Tibial nerve (tissue), 4 donors: ENCODE results near the gene CDC25A. TPM values are rescaled to one million over a fixed set of nuclear protein-coding genes. Genes with fewer than 3 reads are reported as not detected.
"Not testable (repeated sequence)": the region's sequence is repeated elsewhere in the genome, so short reads cannot be mapped to it uniquely, and the experiment has no call there.

Source experiments
- DNase-seq, 2 donors: peaks; one replicate each; pipeline ENCODE4 v3.0.0-alpha.2; 2019; ENCODE audit warnings: low spot score in 2 of 2
- H3K27ac ChIP-seq, 4 donors: fragments of 200-600 bp; sonication (generic) in 3 of 4; one replicate each; pipeline ENCODE4 v1.5.1; 2017 to 2019; ENCODE audit warnings: mild to moderate bottlenecking in 1 of 4
- H3K27me3 ChIP-seq, 2 donors: fragments of 200-600 bp; sonication (generic) in 1 of 2; one replicate each; pipeline versions ENCODE4 v1.5.1 to v1.6.0; 2017 to 2019
- H3K36me3 ChIP-seq, 3 donors: fragments of 200-600 bp; sonication (generic); one replicate each; pipeline ENCODE4 v1.5.1; 2018 to 2019
- H3K4me1 ChIP-seq, 4 donors: fragments of 200-600 bp; sonication (generic) in 3 of 4; one replicate each; pipeline ENCODE4 v1.5.1; 2017 to 2019
- H3K4me3 ChIP-seq, 4 donors: fragments of 200-600 bp; sonication (generic) in 3 of 4; one replicate each; pipeline ENCODE4 v1.5.1; 2017 to 2019; ENCODE audit warnings: mild to moderate bottlenecking in 1 of 4, moderate library complexity in 1 of 4
- H3K9me3 ChIP-seq, 4 donors: fragments of 200-600 bp; sonication (generic) in 3 of 4; one replicate each; pipeline ENCODE4 v1.5.1; 2017 to 2019
- EP300 ChIP-seq, 2 donors: sonication (generic); formaldehyde crosslinking; IDR thresholded peaks; one replicate each; pipeline ENCODE4 v1.6.1; 2017; ENCODE audit warnings: antibody characterized with exemption in 2 of 2, mild to moderate bottlenecking in 1 of 2
- POLR2A ChIP-seq, 2 donors: fragments of 450-650 bp; IDR thresholded peaks; one replicate each; pipeline ENCODE4 v1.6.1; 2017; ENCODE audit warnings: antibody characterized with exemption in 2 of 2, mild to moderate bottlenecking in 2 of 2, moderate library complexity in 2 of 2
- WGBS, 2 donors: methylation state at CpG; one replicate each; pipeline ENCODE4 v1.1.5; 2018; 5-methylcytosine and 5-hydroxymethylcytosine counted together
- total RNA-seq, 4 donors: library from RNA; depleted of rRNA; stranded (reverse); fragments of >200 nt; gene quantifications; one replicate each; pipeline ENCODE4 v1.1.0, GENCODE V29; 2016
- TF ChIP-seq, protein P1 (sequence below), 5 experiments: fragments of 200-600 bp in 3 of 5; fragments of 450-650 bp in 2 of 5; sonication (generic) in 3 of 5; IDR thresholded peaks; one replicate each; pipeline ENCODE4 v1.5.1; 2016 to 2019; ENCODE audit warnings: antibody characterized with exemption in 5 of 5, mild to moderate bottlenecking in 3 of 5, moderate library complexity in 2 of 5

The CDC25A gene
- total RNA-seq, 4 donors from 2014 or later = 0.44 to 7.1 (median 2.1) TPM; not detected in 1

DNA sequence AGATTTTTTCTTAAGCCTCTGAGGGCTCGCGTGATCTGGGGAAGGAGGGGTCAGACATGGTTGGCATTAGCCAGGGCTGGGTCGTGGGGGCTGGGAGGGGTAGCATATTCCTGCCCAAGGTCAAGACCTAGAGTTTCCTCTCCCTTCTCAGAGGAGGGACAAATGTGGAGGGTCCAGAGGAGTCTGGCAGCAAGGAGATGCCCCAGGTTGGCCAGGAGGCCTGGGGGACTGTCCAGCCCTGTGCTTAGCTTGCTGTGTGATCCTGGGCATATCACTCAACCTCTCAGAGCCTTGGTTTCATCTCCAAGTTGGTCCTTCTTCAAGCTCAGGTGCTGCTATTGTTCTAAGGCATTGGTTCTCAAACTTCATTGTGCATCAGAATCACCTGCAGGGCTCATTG lies 26.0 kb upstream of the CDC25A start:
- TF ChIP-seq, protein P1, sequence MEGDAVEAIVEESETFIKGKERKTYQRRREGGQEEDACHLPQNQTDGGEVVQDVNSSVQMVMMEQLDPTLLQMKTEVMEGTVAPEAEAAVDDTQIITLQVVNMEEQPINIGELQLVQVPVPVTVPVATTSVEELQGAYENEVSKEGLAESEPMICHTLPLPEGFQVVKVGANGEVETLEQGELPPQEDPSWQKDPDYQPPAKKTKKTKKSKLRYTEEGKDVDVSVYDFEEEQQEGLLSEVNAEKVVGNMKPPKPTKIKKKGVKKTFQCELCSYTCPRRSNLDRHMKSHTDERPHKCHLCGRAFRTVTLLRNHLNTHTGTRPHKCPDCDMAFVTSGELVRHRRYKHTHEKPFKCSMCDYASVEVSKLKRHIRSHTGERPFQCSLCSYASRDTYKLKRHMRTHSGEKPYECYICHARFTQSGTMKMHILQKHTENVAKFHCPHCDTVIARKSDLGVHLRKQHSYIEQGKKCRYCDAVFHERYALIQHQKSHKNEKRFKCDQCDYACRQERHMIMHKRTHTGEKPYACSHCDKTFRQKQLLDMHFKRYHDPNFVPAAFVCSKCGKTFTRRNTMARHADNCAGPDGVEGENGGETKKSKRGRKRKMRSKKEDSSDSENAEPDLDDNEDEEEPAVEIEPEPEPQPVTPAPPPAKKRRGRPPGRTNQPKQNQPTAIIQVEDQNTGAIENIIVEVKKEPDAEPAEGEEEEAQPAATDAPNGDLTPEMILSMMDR (IDR thresholded peaks at IDR 0.05) = no peak
- Histone ChIP-seq H3K4me1 (peaks cover 0 to 24% (median 13%) of the 10 kb centered on the region in 4 donors), H3K27me3 (no peaks in the 10 kb centered on the region), H3K36me3 (no peaks in the 10 kb centered on the region), H3K4me3 (no peak overlapping the region), H3K27ac (no peak overlapping the region), H3K9me3 (no peaks in the 10 kb centered on the region)
- 86 to 97% methylated on average over 3 of the region's 3 CpGs for WGBS, 2 donors
- DNase-seq = no peak

DNA sequence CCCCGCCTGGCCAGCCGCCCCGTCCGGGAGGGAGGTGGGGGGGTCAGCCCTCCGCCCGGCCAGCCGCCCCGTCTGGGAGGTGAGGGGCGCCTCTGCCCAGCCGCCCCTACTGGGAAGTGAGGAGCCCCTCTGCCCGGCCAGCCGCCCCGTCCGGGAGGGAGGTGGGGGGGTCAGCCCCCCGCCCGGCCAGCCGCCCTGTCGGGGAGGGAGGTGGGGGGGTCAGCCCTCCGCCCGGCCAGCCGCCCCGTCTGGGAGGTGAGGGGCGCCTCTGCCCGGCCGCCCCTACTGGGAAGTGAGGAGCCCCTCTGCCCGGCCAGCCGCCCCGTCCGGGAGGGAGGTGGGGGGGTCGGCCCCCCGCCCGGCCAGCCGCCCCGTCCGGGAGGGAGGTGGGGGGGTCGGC lies 23.6 kb upstream of the CDC25A start:
- DNase-seq, H3K27ac ChIP-seq, H3K4me3 ChIP-seq: not testable (repeated sequence)

DNA sequence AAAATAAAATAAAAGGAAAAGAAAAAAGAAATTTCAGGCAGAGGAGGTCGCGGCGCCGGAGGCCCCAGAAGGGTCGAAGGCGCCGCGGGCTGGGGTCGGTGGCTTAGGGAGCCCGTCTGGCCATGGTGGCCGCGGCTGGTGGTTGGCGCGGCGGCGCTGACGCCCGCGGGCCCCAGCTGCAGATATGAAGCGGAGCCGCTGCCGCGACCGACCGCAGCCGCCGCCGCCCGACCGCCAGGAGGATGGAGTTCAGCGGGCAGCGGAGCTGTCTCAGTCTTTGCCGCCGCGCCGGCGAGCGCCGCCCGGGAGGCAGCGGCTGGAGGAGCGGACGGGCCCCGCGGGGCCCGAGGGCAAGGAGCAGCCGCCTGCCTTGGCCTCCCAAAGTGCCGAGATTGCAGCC lies 22.3 kb upstream of the CDC25A start:
- not testable (repeated sequence) for H3K36me3 ChIP-seq, H3K27me3 ChIP-seq, DNase-seq, H3K4me3 ChIP-seq, H3K27ac ChIP-seq, H3K9me3 ChIP-seq
- 86 to 92% methylated on average over 26 to 39 of the region's 48 CpGs for WGBS, 2 donors
- H3K4me1 ChIP-seq = peaks cover 0 to 13% (median 6%) of the 10 kb centered on the region in 4 donors

More for the DNA sequence above, 23.6 kb upstream of the CDC25A start:
- not testable (repeated sequence) for H3K9me3 ChIP-seq, H3K27me3 ChIP-seq, H3K36me3 ChIP-seq
- H3K4me1 ChIP-seq = peaks cover 0 to 24% (median 13%) of the 10 kb centered on the region in 4 donors
- 95% methylated on average over 4 of the region's 36 CpGs; no CpG with 5 or more reads in 1 of the 2 donors for WGBS, 2 donors

DNA sequence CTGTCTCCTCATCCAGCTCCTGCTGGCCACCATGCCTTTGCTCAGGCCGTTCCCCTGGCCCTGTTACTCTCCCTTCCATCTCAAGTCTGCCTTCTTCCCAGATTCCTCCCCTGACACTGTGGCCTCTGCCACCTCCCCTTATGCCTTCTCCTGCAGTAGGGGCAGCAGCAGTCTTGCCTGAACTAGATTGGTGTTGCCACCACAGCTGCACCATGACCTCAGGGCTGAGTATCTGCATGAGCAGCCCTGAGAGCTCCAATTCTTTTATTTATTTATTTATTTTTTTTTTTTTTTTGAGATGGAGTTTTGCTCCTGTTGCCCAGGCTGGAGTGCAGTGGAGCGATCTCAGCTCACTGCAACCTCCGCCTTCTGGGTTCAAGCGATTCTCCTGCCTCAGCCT lies 21.2 kb upstream of the CDC25A start:
- Histone ChIP-seq H3K27me3 (no peaks in the 10 kb centered on the region), H3K4me1 (peaks cover 0 to 2% (median 0%) of the 10 kb centered on the region in 4 donors), H3K36me3 (no peaks in the 10 kb centered on the region), H3K9me3 (no peaks in the 10 kb centered on the region), H3K27ac (no peak overlapping the region), H3K4me3 (no peak overlapping the region)
- TF ChIP-seq EP300 (IDR thresholded peaks at IDR 0.05) (no peak), POLR2A (IDR thresholded peaks at IDR 0.05) (no peak)
- TF ChIP-seq, protein P1 (IDR thresholded peaks at IDR 0.05) = no peak
- DNase-seq = no peak
- 91 to 96% methylated on average over 4 of the region's 4 CpGs for WGBS, 2 donors

DNA sequence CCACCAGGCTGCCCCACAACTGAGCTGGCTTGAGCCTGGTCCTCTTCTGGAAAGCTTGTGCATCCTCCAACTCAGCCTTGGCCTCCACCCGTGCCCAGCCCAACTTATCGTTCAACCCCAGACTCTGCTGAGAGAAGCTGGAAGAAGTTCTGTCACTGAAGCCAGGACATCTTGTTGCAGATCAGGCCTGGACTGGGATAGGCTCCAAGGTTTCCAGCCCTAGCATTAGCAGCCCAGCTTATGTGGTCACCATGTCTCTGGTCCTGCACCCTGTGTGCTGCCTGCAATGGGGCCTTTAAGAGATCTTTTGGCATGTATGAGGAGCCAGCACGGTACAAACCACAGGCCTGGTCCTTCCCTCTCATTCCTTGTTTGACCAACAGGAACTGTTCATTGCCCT lies 19.9 kb upstream of the CDC25A start:
- Histone ChIP-seq H3K27ac (no peak overlapping the region), H3K36me3 (no peaks in the 10 kb centered on the region), H3K4me3 (no peak overlapping the region), H3K9me3 (no peaks in the 10 kb centered on the region), H3K4me1 (no peaks in the 10 kb centered on the region), H3K27me3 (no peaks in the 10 kb centered on the region)
- DNase-seq = no peak
- no peak for TF ChIP-seq EP300 (IDR thresholded peaks at IDR 0.05)
- TF ChIP-seq POLR2A (IDR thresholded peaks at IDR 0.05) = no peak
- TF ChIP-seq, protein P1 (IDR thresholded peaks at IDR 0.05) = no peak
- WGBS, 2 donors = 79 to 86% methylated on average over 2 to 3 of the region's 3 CpGs

DNA sequence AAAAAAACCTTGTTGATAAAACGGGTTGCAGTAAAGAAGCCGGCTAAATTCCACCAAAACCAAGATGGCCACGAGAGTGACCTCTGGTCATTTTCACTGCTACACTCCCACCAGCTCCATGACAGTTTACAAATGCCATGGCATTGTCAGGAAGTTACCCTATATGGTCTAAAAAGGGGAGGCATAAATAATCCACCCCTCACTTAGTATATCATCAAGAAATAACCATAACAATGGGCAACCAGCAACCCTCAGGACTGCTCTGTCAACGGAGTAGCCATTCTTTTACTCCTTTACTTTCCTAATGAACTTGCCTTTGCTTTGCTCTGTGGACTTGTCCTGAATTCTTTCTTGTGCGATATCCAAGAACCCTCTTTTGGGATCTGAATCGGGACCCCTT lies 14.4 kb upstream of the CDC25A start:
- 75 to 82% methylated on average over 6 of the region's 6 CpGs for WGBS, 2 donors
- no peaks in the 10 kb centered on the region for H3K4me1 ChIP-seq
- TF ChIP-seq, protein P1 (IDR thresholded peaks at IDR 0.05) = no peak
- TF ChIP-seq EP300 (IDR thresholded peaks at IDR 0.05) (no peak), POLR2A (IDR thresholded peaks at IDR 0.05) (no peak)
- no peaks in the 10 kb centered on the region for H3K9me3 ChIP-seq
- H3K27ac ChIP-seq = no peak overlapping the region
- H3K36me3 ChIP-seq = no peaks in the 10 kb centered on the region
- H3K27me3 ChIP-seq = no peaks in the 10 kb centered on the region
- no peak overlapping the region for H3K4me3 ChIP-seq
- DNase-seq = no peak
